ENCODE measurements around the gene IQGAP2.
"Not testable (repeated sequence)": the region's sequence is repeated elsewhere in the genome, so short reads cannot be mapped to it uniquely, and the experiment has no call there.

IQGAP2 gene

DNA sequence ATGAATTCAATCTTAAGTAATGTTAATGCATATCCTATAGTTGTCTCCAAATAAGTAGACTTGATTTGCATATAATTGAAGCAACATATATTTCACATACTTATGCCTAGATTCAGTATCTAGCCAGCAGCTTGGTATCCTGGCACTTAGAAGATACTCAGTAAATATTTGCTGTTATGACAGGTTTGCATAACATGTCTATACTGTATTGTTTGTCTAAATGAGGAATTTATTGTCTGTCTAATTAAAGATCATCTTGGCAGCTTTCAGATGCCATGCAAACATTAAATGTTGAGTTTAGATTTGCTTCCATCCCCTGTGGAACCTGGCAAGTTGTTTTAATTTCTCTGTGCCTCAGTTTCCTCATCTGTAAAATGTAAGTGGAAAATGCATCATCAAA, 9.4 kb downstream of the IQGAP2 start:
- DNase-seq (ENCODE audit: low spot score): no peak

DNA sequence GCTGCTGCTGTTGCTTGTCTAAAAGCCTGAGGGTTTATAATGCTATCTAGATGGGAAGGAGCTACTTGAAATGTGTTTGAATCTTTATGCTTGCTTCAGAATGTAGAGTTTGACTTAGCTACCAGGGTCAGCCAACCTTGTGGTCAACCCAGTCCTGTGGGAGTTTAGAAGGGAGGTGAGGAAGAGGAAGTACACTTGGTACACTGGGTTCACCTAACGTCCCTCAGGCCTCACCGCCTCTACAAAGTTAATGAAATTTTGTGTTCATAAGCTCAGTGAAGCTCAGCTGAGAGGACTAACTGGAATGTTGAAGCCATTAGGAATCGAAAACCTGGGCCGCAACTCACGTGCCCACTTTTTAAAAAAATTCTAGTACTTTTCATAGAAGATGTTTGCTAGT, 10.7 kb downstream of the IQGAP2 start:
- DNase-seq (ENCODE audit: low spot score): no peak

DNA sequence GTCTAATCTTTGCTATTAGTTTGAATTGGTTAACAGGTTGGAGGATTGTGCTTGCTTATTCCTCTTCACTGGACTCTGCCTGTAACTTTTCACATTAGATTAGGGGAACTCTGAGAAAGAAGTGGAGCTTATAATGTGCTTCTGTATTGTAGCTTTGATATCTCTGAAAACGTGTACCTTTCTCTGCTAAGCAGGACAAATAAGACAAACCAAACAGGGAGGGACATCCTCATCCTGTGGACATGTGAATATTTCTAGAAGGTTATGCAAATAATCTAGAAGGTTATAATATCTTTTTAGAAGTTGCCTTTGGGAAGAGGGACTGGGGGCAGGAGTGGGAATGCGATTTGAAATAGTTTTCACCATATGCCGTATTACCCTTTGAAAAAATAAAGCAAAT, 11.7 kb downstream of the IQGAP2 start:
- DNase-seq (ENCODE audit: low spot score): no peak

DNA sequence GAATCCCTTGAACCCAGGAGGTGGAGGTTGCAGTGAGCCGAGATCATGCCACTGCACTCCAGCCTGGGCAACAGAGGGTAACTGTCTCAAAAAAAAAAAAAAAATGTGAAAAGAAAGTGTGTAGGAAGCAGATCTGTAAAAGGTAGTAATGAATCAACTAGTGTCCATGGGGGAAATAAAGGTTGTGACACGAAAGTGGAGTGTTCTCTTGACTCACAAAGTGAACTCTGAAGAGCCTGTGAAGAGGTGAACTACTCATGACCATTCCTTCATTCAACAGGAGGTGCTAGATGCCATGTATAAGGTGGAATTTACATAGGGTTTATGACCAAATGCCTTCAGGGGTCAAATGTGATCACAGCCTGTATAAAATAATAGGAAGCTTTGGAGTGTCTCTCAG, 12.8 kb downstream of the IQGAP2 start:
- no peak for DNase-seq (ENCODE audit: low spot score)

DNA sequence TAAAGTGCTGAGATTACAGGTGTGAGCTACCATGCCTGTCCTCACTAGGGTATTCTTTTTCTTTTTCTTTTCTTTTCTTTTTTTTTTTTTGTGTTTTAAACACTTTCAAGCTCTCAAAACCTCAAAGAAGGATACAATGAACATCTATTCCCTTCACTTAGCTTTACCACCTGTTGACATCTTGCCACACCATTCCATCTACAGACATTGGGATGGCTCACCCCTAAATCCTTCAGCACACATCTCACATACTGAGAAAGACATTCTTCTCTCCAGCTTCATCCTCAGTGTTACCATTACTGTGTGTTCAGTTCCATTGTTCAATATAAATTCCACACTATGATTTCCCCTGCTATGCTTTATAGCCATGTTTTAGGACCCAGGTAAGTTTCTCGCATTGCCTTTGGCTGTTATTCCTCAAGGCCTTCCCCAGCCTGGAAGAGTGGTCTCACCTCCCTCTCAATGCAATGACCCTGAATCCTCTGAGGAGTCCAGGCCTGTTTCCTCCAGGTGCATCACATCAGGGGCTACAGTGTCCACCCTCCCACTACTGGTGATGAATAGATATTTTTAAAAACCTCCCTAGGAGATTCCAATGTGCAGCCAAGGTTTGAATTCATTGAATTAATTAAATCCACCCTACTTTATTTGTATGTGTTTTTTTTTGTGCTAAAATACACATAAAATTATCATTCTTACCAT, 16.7 kb downstream of the IQGAP2 start:
- DNase-seq (ENCODE audit: low spot score): no peak

DNA sequence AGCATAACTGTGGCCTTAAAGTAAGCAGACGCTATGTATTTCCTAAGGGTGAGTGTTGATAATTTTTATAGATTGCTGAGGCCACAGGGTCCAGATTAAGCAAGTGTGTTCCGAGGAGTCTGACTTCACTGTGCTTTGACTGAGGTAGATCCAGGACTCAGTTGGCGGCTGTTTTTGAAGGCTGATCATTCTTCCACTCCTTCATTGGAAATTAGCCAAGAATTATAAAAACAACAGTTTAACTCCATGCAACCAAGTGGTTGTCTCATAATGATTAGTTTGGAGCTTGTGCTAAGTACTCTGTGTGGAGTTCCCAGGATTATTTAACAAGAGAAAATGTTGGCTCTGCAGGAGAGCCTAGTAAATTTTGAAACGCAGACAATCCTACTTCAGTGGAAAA, 19.1 kb downstream of the IQGAP2 start:
- DNase-seq (ENCODE audit: low spot score): no peak

DNA sequence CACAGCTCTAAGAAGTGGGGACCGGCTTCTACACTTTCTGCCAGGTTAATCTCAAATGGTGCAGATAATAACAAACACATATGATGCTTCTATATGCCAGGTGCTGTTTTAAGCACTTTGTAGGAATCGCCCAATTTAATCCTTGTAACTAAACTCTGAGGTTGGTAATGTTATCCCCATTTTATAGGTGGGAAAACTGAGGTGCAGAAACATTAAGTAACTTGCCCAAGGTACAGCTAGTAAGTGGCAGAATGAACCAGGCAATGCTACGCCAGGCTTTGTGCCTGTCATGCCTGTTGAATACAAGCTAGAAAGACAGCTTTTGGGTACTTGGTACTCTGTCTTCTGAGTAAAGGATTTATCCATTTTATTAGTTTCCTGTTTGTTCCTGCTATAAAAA, 19.7 kb downstream of the IQGAP2 start:
- no peak for DNase-seq (ENCODE audit: low spot score)

DNA sequence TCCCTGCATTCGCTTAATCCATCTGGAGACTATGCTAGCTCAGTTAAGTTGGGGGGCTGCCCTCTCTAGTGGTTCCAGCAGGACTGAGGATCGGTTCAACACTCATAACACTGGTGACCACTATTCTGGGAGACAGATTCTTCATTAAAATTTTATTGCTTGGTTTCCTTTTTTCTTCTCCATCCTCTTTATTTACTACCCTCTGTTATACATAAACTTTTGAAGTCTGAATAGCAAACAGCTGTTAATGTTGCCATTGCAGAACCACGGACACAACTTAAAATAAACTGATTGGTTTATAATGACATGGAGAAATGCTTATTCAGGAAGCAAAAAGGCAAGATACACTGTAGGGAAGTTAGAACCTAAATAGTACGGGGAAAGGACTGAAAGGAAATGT, 22.1 kb downstream of the IQGAP2 start:
- DNase-seq (ENCODE audit: low spot score): no peak

DNA sequence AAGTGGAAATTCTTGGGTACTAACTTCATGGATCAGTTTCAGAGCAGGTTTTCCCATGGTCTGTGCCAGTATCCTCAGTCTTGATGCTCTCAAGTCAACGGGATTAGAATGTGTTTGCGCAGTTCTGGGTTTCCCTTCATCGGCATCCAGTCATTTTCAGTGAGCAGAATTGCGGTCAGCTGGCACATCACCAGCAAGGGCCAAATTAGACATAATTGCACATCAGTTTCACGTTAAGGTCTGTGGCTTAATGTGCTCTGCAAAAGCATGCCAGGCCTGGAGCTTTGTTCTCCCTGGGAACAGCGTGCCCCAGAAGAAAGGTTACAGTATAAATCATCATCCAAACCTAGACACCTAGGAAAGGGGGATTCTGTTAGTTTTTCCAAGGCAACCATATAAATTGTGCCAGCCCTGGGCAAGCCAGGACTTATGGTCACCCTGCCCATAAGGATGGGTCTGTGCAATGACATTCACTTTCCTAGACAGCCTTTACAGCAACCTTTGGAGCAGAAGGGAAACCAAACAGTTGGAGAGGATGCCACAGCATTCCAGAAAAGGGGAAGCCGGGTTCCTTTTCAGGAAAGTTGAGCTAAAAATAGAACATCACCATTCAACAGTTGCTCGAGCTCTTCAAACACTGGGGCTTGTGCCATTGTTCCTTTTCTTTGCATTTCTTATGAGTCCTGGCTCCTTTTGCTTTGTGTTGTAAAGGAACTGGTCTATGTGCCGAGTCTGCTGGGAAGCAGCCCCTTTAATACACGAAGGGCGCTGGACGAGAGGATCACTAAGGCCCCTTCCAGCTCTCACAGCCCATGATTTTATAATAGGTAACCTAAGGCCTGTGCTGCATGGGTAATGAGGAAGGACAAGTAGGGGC, 23.1 kb downstream of the IQGAP2 start:
- DNase-seq (ENCODE audit: low spot score): no peak

DNA sequence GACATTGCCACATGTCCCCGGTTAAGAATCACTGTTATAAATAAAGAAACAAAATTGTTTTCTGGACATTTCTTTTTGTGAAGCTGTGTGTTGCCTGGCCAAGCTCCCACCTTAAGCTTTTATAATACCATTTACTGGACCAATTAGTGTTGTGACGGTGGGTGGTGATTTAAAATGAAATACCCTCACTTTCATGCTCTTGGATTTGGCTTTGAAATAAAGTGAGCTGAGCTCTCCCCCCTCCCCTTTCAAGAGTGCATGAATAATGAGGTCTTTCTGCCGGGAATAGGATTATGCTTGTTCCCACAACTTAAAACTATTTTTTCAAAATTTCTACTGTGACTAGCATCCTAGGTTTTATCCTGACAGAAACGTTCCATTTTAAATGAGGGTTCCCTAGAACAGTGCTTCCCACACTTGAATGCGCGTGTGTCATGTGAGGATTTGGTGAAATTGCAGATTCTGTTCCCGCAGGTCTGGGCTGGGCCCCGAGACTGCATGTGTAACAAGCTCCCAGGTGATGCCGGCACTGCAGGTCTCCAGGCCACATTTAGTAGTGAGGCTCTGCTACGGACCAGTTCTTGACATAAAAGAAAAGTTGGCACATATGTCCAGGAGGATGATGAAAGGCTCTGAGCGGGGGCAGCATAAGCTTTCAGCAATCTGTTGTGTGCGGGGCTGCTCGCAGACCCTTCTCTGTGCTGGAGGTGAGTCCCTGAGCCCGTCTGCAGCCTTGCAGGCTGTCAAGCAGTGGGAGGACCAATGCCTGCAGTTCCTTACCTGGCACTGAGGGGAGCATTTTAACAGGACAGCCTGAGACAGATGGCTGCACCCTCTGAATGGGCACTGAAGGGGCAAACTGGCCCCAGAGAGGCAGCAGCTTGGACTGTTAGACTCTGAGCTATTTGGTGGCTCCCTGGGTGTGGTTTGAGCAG, 24.4 kb downstream of the IQGAP2 start:
- DNase-seq (ENCODE audit: low spot score): no peak

DNA sequence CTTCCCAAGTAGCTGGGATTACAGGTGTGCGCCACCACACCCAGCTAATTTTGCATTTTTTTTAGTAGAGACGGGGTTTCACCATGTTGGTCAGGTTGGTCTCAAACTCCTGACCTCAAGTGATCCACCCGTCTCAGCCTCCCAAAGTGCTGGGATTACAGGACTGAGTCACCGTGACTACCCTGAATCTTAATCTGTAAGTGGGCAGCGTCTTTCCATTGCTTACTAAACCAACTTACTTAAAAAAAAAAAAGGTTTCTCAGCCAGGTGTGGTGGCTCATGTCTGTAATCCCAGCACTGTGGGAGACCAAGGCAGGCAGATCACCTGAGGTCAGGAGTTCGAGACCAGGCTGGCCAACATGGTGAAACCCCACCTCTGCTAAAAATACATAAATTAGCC, 25.5 kb downstream of the IQGAP2 start:
- not testable (repeated sequence) for DNase-seq (ENCODE audit: low spot score)

DNA sequence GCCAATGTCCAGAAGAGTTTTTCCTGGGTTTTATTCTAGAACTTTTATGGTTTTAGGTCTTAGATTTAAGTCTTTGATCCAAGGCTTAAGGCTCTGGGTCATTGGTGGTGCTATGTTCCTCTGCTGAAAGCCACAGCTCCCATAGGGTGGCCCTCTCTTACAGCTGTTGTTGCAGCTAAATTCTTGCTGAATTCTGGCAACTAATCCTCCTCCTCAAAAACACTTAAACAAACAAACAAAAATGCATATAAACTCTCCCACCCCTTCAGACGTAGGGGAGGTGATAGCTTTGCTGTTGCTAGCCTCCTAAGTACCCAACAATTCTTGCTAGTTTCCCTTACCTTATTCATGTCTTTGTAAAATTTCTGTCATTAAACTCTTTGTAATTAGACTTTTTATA, 30.2 kb downstream of the IQGAP2 start:
- DNase-seq (ENCODE audit: low spot score): no peak

DNA sequence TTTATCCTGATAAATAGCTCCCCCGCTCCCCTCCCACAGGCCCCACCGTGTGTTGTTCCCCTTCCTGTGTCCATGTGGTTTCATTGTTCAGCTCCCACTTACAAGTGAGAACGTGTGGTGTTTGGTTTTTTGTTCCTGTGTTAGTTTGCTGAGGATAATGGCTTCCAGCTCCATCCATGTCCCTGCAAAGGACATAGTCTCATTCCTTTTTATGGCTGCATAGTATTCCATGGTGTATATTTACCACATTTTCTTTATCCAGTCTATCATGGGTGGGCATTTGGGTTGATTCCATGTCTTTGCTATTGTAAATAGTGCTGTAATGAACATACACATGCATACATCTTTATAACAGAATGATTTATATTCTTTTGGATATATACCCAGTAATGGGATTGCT, 34.4 kb downstream of the IQGAP2 start:
- not testable (repeated sequence) for DNase-seq (ENCODE audit: low spot score)

DNA sequence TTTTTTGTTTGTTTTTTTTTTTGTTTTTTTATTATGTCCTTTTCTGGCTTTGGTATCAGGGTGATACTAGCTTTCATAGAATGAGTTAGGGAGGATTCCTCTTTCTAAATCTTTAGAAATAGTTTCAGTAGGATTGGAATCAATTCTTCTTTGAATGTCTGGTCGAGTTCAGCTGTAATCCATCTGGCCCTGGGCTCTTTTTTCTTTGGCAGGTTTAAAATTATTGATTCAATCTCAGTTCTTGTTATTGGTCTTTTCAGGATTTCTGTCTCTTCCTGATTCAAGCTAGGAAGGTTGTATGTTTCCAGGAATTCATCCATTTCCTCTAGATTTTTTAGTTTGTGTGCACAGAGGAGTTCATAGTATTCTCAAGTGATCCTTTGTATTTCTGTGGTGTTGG, 34.9 kb downstream of the IQGAP2 start:
- DNase-seq (ENCODE audit: low spot score): no peak

DNA sequence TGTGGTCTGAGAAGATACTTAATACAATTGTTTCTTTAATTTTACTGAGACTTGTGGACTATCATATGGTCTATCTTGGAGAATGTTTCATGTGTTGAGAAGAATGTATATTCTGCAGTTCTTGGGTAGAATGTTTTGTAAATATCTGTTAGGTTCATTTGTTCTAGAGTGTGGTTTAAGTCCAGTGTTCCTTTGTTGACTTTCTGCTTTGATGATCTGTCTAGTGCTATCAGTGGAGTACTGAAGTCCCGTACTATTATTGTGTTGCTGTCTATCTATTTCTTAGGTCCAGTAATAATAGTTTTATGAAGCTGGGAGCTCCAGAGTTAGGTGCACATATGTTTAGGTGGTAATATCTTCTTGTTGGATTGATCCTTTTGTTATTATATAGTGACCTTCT, 36.1 kb downstream of the IQGAP2 start:
- DNase-seq (ENCODE audit: low spot score): no peak

DNA sequence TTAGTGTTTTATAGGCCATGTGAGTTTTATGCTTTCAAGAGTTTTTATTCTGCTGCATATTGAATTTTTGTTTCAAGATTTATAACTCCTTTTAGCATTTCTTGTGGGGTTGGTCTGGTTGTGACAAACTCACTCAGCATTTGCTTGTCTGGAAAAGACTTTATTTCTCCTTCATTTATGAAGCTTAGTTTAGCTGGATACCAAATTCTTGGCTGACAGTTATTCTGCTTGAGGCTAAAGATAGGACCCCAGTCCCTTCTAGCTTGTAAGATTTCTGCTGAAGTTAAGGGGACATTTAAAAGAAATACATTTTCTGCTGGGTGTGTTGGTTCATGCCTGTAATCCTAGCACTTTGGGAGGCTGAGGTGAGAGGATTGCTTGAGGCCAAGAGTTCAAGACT, 36.8 kb downstream of the IQGAP2 start:
- no peak for DNase-seq (ENCODE audit: low spot score)

DNA sequence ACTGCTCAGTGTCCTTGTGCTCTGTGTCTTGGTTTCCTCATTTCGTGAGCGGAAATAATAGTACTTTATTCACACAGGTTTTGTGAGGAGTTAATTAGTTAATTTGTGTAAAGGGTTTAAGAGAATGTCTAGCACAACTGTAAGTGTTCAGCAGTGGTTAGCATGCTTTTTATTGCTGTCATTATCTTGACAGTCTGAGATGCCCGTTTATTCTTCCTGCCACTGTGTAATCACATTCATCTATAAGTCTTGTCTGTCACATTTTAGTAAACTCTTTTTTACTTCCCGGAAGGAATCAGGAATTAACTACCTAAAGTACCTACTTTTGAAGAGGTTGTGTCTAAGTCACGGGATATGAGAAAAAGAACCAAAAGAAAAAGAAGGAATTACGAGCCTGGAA, 38.0 kb downstream of the IQGAP2 start:
- no peak for DNase-seq (ENCODE audit: low spot score)

DNA sequence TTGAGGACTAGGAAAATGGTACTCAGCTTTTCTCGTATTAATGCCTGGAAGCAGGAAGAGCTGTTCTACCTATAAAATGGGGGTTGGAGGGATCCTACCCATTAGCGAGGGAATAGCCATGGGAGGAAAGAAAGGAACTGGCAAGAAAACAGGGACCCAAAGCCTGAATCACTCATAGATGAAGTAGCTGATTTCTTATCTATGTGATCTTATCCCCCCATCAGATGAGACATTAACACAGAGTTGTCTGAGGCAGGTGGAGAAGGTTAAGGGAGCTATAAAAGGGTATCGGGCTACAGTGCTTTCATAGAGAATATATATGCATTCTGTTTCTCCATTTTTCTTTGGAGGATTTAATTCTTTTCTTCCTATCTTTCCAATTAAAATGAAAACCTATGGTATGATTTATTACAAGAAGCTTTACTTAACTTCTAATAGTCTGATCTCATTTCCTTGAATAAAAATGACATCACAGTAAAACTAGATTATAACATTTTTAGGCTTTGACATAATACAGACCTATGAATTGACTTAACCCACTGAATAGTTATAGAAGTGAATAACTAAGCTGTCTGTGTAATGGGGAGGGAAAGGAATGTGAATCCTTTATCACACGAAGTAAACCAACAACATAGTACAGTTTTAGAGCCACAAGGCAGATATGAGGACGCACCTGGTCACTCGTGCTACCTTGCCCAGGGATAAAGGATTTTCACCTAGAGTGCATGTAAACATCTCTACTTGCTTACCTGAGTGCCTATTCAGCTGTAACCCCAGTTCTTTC, 39.0 kb downstream of the IQGAP2 start:
- no peak for DNase-seq (ENCODE audit: low spot score)

DNA sequence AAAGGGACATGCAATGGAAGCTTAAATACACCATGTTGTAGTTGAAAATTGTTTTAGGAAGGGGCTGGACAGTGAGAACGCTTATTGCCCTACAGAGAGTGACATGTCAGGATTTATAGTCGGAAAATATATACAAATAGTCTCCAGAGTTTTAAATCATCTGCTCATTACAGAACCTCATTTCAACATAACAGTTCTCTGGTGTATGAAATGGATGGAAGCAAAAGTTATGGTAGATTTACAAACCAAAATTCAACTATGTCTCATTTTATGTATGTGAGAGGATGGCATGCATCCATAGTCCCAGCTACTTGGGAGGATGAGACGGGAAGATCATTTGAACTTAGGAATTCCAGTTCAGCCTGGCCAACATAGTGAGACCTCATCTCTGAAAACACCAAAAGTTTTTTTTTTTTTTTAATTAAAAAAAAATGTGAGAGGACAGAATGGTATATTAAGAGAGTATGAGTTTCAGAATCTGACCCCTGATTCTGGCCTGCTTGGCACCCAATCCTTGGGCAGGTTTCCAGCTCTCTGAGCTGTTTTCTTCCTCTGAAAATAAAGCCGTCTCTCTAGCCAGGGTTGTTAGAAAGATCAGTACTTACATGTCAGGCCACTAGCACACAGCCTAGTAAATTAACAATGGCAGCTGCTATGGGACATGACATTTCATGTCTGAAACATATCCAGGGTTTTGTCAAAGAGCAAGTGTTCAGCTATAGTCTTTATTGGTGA, 40.1 kb downstream of the IQGAP2 start:
- no peak for DNase-seq (ENCODE audit: low spot score)

DNA sequence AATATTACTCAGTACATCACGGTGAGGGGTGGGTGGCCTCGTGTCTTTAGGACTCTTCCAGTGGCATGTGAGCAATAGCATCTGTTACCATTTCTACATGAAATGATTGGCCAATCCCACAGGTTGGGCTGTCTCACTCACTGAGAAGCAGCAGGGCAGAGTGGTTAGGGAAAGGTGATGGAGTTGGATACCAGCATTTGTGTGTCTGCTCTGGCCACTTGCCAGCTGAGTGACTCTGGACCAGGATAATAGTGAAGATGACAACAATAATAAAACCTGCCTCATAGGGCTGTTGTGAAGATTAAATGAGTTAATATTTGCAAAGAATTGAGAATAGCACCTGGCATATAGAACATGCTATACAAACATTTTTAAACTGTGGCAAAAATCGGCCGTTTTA, 42.0 kb downstream of the IQGAP2 start:
- no peak for DNase-seq (ENCODE audit: low spot score)

DNA sequence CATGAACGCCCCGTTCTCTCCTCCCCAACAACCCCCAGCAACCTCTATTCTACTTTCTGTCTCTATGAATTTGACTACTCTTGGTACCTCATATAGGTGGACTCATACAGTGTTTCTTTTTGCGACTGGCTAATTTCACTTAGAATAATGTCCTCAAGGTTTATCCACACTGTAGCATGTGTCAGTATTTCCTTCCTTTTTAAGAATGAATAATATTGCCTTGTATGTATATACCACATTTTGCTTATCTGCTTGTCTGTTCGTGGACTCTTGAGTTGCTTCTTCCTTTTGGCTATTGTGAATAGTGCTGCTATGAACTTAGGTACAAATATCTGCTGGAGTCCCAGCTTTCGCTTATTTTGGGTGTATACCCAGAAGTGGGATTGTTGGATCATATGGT, 42.7 kb downstream of the IQGAP2 start:
- no peak for DNase-seq (ENCODE audit: low spot score)
